HepG2 (cell line): Measurements from ENCODE around the gene NFXL1. TPM values are rescaled to one million over a fixed set of nuclear protein-coding genes. Genes with fewer than 3 reads are reported as not detected.

Experiments
- ATAC-seq: fragments of 200-7000 bp; cut with Tn5 transposase; 3 replicates; pipeline ENCODE4 v1.9.1; 2020; ENCODE audit warnings: mild to moderate bottlenecking, moderate library complexity
- BruUV-seq: library from RNA; stranded (reverse); fragments of 400-500 nt; replicated peaks from 2 replicates; lab custom pipeline; 2021; lab: Mats Ljungman, UMichigan
- CTCF ChIA-PET: fragments of 300-600 bp; formaldehyde crosslinking; extraction: SDS; loops from one replicate; lab custom pipeline; 2021; ENCODE audit warnings: low total read pairs, inconsistent platforms, low intra/inter-chr PET ratio; lab: Yijun Ruan, JAX
- POLR2A ChIA-PET: fragments of 350-600 bp; sonication (Branson Sonifier 250); formaldehyde crosslinking; loops from one replicate; lab custom pipeline; 2020; ENCODE audit warnings: antibody characterized with exemption, inconsistent platforms; lab: Yijun Ruan, JAX
- DNase-seq: peaks from one replicate; pipeline ENCODE4 v3.0.0-alpha.2; 2015; ENCODE audit warnings: low spot score
- FAIRE-seq: peaks from 3 replicates; lab custom pipeline; 2011; peaks lifted over from hg19 to GRCh38; lab: Jason Lieb, UNC
- H2AFZ ChIP-seq: one replicate; pipeline ENCODE4 v1.6.1; 2011; ENCODE audit warnings: low read length, inconsistent platforms
- H3K27ac ChIP-seq: fragments of 300-600 bp; 3 replicates; pipeline ENCODE4 v1.8.0; 2011; ENCODE audit warnings: mixed run types, mild to moderate bottlenecking, mixed read lengths, low read length, inconsistent platforms; ENCODE audit not compliant: insufficient read depth; ENCODE audit errors: extremely low read length
- H3K27me3 ChIP-seq, 2 experiments: fragments of 200-600 bp in 1 of 2; 2 replicates in 1 of 2; 3 replicates in 1 of 2; pipeline versions ENCODE4 v1.6.0 to v1.8.0; 2011; ENCODE audit warnings: low read length in 2 of 2, mild to moderate bottlenecking in 2 of 2, moderate library complexity in 2 of 2, inconsistent platforms in 1 of 2; ENCODE audit not compliant: insufficient read depth in 2 of 2, control insufficient read depth in 1 of 2
- H3K36me3 ChIP-seq, 2 experiments: fragments of 200-600 bp in 1 of 2; replicated peaks in 1 of 2; 2 replicates in 1 of 2; 3 replicates in 1 of 2; pipeline versions ENCODE4 v1.5.1 to v1.8.0; 2011; ENCODE audit warnings: low read length in 2 of 2, inconsistent platforms in 1 of 2; ENCODE audit not compliant: insufficient read depth in 2 of 2, control insufficient read depth in 1 of 2
- H3K4me1 ChIP-seq: 2 replicates; pipeline ENCODE4 v1.5.1; 2012; ENCODE audit warnings: low read length, inconsistent platforms; ENCODE audit not compliant: insufficient read depth
- H3K4me2 ChIP-seq: 2 replicates; pipeline ENCODE4 v1.6.0; 2011; ENCODE audit warnings: low read depth, low read length, inconsistent platforms
- H3K4me3 ChIP-seq, 3 experiments: fragments of 200-600 bp in 1 of 3; sonication (generic), shearing (Covaris generic) in 1 of 3; replicated peaks in 1 of 3; 2 replicates each; pipeline ENCODE4 v1.5.1; 2011 to 2016; ENCODE audit warnings: low read length in 3 of 3, inconsistent platforms in 2 of 3, low read depth in 2 of 3, mild to moderate bottlenecking in 2 of 3, control low read depth in 1 of 3, mixed read lengths in 1 of 3; ENCODE audit not compliant: insufficient read depth in 1 of 3
- H3K79me2 ChIP-seq: one replicate; pipeline ENCODE4 v1.6.1; 2011; ENCODE audit warnings: low read length, inconsistent platforms; ENCODE audit not compliant: insufficient read depth
- H3K9ac ChIP-seq: 2 replicates; pipeline ENCODE4 v1.6.0; 2011; ENCODE audit warnings: mild to moderate bottlenecking, low read depth, low read length, inconsistent platforms; ENCODE audit not compliant: insufficient read depth
- H3K9me3 ChIP-seq: 2 replicates; pipeline ENCODE4 v1.5.1; 2012; ENCODE audit warnings: mild to moderate bottlenecking, low read length
- H4K20me1 ChIP-seq: 2 replicates; pipeline ENCODE4 v1.6.0; 2011; ENCODE audit warnings: inconsistent platforms, mild to moderate bottlenecking, low read length, moderate library complexity; ENCODE audit not compliant: insufficient read depth
- ERF ChIP-seq: IDR thresholded peaks from 2 replicates; pipeline ENCODE4 v1.6.1; 2018; ENCODE audit warnings: missing biosample characterization, missing genetic modification reagents
- HNF4A ChIP-seq: sonication (generic); formaldehyde crosslinking; IDR thresholded peaks from 2 replicates; pipeline ENCODE4 v1.4.0; 2020; ENCODE audit warnings: missing genetic modification reagents
- KLF13 ChIP-seq: sonication (generic); formaldehyde crosslinking; IDR thresholded peaks from 2 replicates; pipeline ENCODE4 v1.4.0; 2020; ENCODE audit warnings: mild to moderate bottlenecking, missing genetic modification reagents
- NCOR1 ChIP-seq: fragments of 200-600 bp; sonication (generic); IDR thresholded peaks from 2 replicates; pipeline ENCODE4 v1.7.0; 2017; ENCODE audit warnings: antibody characterized with exemption, low read length, borderline replicate concordance
- ZNF101 ChIP-seq: sonication (generic); formaldehyde crosslinking; IDR thresholded peaks from 2 replicates; pipeline ENCODE4 v1.4.0; 2020; ENCODE audit warnings: mild to moderate bottlenecking, low read depth, missing genetic modification reagents, borderline replicate concordance
- WGBS: methylation state at CpG from one replicate; pipeline ENCODE4 v1.1.6; 2017; ENCODE audit warnings: low lambda C conversion rate; 5-methylcytosine and 5-hydroxymethylcytosine counted together
- in situ Hi-C: cut with HindIII; loops from 2 replicates; pipeline ENCODE4 v1.10.0; 2017; ENCODE audit warnings: low pct_unique_long_range_greater_than_20kb; ENCODE audit not compliant: extremely low pct_ligation_motif_present
- intact Hi-C: fragments of 100-400 bp; cut with micrococcal nuclease; formaldehyde crosslinking; loops from one replicate; pipeline ENCODE4 v1.10.0; 2022; ENCODE audit not compliant: unreplicated experiment
- polyA plus RNA-seq, 8 experiments: library from polyadenylated mRNA; depleted of rRNA in 3 of 8; stranded (reverse) in 7 of 8; unstranded in 1 of 8; fragments of >200 nt; fragmentation: Illumina TruSeq in 4 of 8; extraction: Trizol in 4 of 8; gene quantifications; 2 replicates each; pipeline versions ENCODE4 v1.2.1 to v1.2.3, GENCODE V29; 2011 to 2016; ENCODE audit warnings: low read depth in 4 of 8, missing spikeins in 1 of 8, mixed read lengths in 1 of 8; ENCODE audit not compliant: insufficient read depth in 1 of 8
- total RNA-seq, 5 experiments: library from RNA; depleted of rRNA; stranded (reverse); fragments of >200 nt; fragmentation: Illumina TruSeq; extraction: Trizol; gene quantifications; 2 replicates each; pipeline ENCODE4 v1.2.3, GENCODE V29; 2016; ENCODE audit warnings: low read depth in 1 of 5
- TF ChIP-seq, protein P1 (sequence below): sonication (generic); formaldehyde crosslinking; conservative IDR thresholded peaks from 2 replicates; pipeline ENCODE4 v1.4.0; 2020; ENCODE audit warnings: missing genetic modification reagents
- TF ChIP-seq, protein P2 (sequence below): IDR thresholded peaks from 2 replicates; pipeline ENCODE4 v1.6.1; 2016; ENCODE audit warnings: low read depth, borderline replicate concordance

Gene NFXL1
- total and polyA plus RNA-seq, 2 of the 13 experiments (the other 11 are each of a cell fraction or from before 2014, with no cell fraction given): 12.0 to 18.6 TPM

DNA sequence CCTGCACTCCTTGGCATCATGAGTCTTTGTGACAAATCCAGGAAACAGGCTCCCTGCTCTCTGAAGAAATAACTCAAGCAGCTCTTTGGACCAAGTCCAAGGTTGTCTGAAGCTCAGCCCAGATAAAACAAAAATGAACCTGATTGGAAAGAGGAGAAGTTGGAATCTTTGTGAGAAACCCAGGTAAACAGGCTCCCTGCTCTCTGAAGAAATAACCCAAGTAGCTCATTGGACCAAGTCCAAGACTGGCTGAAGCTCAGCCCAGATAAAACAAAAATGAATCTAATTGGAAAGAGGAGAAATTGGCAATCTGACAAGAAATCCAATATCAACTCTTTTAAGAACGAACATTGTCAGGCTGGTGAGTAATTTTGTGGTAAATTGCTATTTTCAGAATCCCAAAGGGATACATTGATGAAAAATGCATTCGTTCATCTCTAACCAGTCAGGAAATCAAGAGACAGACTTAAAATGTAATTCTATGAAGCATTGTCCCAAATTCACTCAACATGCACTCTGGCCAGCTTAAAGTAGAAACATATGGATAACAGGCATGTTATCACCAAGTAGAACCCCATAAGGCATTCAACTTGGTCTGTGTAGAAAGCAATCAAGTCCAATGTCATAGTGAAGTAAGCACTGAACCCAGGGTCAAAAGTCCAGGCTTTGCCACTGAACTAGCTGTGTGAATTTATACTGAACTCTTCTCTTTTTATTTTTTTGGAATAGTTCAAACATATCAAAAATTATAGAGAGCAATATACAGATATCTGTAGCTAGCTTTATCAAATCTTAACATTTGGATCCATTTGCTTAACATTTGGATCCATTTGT is 16.8 kb upstream of the NFXL1 start:
- TF ChIP-seq, protein P1, sequence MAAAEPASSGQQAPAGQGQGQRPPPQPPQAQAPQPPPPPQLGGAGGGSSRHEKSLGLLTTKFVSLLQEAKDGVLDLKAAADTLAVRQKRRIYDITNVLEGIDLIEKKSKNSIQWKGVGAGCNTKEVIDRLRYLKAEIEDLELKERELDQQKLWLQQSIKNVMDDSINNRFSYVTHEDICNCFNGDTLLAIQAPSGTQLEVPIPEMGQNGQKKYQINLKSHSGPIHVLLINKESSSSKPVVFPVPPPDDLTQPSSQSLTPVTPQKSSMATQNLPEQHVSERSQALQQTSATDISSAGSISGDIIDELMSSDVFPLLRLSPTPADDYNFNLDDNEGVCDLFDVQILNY: no peak
- TF ChIP-seq NCOR1 (0 out of 2 replicates have a peak, but pooled peaks have one; percentile 27), KLF13 (no peak), HNF4A (0 out of 2 replicates have a peak, but pooled peaks have one; percentile 23), ZNF101 (CRISPR knock-in tag) (no peak), ERF (CRISPR knock-in tag) (no peak)
- TF ChIP-seq, protein P2, sequence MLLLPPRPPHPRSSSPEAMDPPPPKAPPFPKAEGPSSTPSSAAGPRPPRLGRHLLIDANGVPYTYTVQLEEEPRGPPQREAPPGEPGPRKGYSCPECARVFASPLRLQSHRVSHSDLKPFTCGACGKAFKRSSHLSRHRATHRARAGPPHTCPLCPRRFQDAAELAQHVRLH: no peak
- no peak overlapping the region for H3K4me2 ChIP-seq
- H3K36me3 ChIP-seq: no peaks in the 10 kb centered on the region
- H3K4me1 ChIP-seq: peaks cover 8% of the 10 kb centered on the region
- no TSS peak for BruUV-seq
- ATAC-seq (no peak), FAIRE-seq (no peak), DNase-seq (no peak)
- in situ Hi-C loops: loop anchor here (5.0 kb wide), 1 partner anchor 244 kb away; no protein-coding TSS in a partner anchor
- intact Hi-C loops: loop anchor here (5.0 kb wide), 1 partner anchor 369 kb away; no protein-coding TSS in a partner anchor
- WGBS: 74% methylated on average over 2 of the region's 2 CpGs
- H4K20me1 ChIP-seq: no peaks in the 10 kb centered on the region
- no peak overlapping the region for H3K9ac ChIP-seq
- CTCF ChIA-PET: interaction anchor here (1.1 kb wide), 1 partner anchor 227 kb away, joined by 3 read pairs; no protein-coding TSS in a partner anchor
- H3K9me3 ChIP-seq: no peaks in the 10 kb centered on the region
- H3K27ac ChIP-seq: no peak overlapping the region
- H3K4me3 ChIP-seq: no peak overlapping the region
- H2AFZ ChIP-seq: no peak overlapping the region
- H3K27me3 ChIP-seq: no peaks in the 10 kb centered on the region
- H3K79me2 ChIP-seq: no peaks in the 10 kb centered on the region
- POLR2A ChIA-PET: interaction anchor here (0.6 kb wide), 1 partner anchor 113 kb away, joined by 3 read pairs; no protein-coding TSS in a partner anchor
